22Rv1 (cell line): ENCODE data around the gene CA9.

Experiments used
- H3K27ac ChIP-seq: fragments of 450-650 bp; 2 replicates; pipeline ENCODE4 v1.5.1; 2017
- CTCF ChIP-seq: fragments of 450-650 bp; IDR thresholded peaks from 2 replicates; pipeline ENCODE4 v1.5.1; 2017; ENCODE audit warnings: mild to moderate bottlenecking
- ZFX ChIP-seq: fragments of 450-650 bp; IDR thresholded peaks from 2 replicates; pipeline ENCODE4 v1.6.1; 2017; ENCODE audit warnings: antibody characterized with exemption, borderline replicate concordance

CA9 gene

DNA sequence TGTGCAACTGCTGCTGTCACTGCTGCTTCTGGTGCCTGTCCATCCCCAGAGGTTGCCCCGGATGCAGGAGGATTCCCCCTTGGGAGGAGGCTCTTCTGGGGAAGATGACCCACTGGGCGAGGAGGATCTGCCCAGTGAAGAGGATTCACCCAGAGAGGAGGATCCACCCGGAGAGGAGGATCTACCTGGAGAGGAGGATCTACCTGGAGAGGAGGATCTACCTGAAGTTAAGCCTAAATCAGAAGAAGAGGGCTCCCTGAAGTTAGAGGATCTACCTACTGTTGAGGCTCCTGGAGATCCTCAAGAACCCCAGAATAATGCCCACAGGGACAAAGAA lies 265 bp downstream of the CA9 start:
- no peak overlapping the region for H3K27ac ChIP-seq
- TF ChIP-seq CTCF (no peak), ZFX (no peak)

DNA sequence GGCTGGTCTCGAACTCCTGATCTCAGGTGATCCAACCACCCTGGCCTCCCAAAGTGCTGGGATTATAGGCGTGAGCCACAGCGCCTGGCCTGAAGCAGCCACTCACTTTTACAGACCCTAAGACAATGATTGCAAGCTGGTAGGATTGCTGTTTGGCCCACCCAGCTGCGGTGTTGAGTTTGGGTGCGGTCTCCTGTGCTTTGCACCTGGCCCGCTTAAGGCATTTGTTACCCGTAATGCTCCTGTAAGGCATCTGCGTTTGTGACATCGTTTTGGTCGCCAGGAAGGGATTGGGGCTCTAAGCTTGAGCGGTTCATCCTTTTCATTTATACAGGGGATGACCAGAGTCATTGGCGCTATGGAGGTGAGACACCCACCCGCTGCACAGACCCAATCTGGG lies 1.5 kb downstream of the CA9 start:
- no peak overlapping the region for H3K27ac ChIP-seq
- TF ChIP-seq CTCF: no peak
- TF ChIP-seq ZFX: no peak

DNA sequence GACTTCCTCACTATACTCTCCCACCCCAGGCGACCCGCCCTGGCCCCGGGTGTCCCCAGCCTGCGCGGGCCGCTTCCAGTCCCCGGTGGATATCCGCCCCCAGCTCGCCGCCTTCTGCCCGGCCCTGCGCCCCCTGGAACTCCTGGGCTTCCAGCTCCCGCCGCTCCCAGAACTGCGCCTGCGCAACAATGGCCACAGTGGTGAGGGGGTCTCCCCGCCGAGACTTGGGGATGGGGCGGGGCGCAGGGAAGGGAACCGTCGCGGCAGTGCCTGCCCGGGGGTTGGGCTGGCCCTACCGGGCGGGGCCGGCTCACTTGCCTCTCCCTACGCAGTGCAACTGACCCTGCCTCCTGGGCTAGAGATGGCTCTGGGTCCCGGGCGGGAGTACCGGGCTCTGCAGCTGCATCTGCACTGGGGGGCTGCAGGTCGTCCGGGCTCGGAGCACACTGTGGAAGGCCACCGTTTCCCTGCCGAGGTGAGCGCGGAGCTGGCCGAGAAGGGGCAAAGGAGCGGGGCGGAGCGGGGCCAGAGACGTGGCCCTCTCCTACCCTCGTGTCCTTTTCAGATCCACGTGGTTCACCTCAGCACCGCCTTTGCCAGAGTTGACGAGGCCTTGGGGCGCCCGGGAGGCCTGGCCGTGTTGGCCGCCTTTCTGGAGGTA lies 2.1 kb downstream of the CA9 start:
- H3K27ac ChIP-seq: no peak overlapping the region
- no peak for TF ChIP-seq CTCF
- TF ChIP-seq ZFX: no peak

DNA sequence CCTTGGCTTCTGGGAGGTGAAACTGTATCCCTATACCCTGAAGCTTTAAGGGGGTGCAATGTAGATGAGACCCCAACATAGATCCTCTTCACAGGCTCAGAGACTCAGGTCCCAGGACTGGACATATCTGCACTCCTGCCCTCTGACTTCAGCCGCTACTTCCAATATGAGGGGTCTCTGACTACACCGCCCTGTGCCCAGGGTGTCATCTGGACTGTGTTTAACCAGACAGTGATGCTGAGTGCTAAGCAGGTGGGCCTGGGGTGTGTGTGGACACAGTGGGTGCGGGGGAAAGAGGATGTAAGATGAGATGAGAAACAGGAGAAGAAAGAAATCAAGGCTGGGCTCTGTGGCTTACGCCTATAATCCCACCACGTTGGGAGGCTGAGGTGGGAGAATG lies 5.4 kb downstream of the CA9 start:
- TF ChIP-seq CTCF (no peak), ZFX (no peak)
- H3K27ac ChIP-seq: no peak overlapping the region

- TF ChIP-seq CTCF: no peak
- no peak for TF ChIP-seq ZFX
- H3K27ac ChIP-seq: no peak overlapping the region
Observed at GRCh38 chr9:35679766-35680330, 6.1 kb downstream of the CA9 start.

- TF ChIP-seq ZFX (no peak), CTCF (no peak)
- H3K27ac ChIP-seq: no peak overlapping the region
Observed at GRCh38 chr9:35680331-35681105, 6.8 kb downstream of the CA9 start.
